GM23248 (cell line): ENCODE measurements around the gene RUNX1. TPM values are rescaled to one million over a fixed set of nuclear protein-coding genes. Genes with fewer than 3 reads are reported as not detected.

Source experiments
- DNase-seq: peaks from one replicate; pipeline ENCODE4 v3.0.0-alpha.2; 2015
- H2AFZ ChIP-seq: fragments of 200-600 bp; sonication (generic); 2 replicates; pipeline ENCODE4 v1.6.1; 2016; ENCODE audit warnings: antibody characterized with exemption
- H3F3A ChIP-seq: fragments of 200-600 bp; sonication (generic); 2 replicates; pipeline ENCODE4 v1.6.1; 2016; ENCODE audit warnings: mild to moderate bottlenecking, antibody characterized with exemption, mixed run types; ENCODE audit not compliant: insufficient read depth
- H3K27ac ChIP-seq: fragments of 200-600 bp; sonication (generic); 2 replicates; pipeline ENCODE4 v1.5.1; 2016; ENCODE audit warnings: mild to moderate bottlenecking
- H3K27me3 ChIP-seq: fragments of 200-600 bp; sonication (generic); replicated peaks from 2 replicates; pipeline ENCODE4 v1.6.1; 2016; ENCODE audit warnings: mild to moderate bottlenecking; ENCODE audit not compliant: insufficient read depth
- H3K36me3 ChIP-seq: fragments of 200-600 bp; sonication (generic); 2 replicates; pipeline ENCODE4 v1.6.1; 2016; ENCODE audit warnings: low read depth, mild to moderate bottlenecking
- H3K4me1 ChIP-seq: fragments of 200-600 bp; sonication (generic); 2 replicates; pipeline ENCODE4 v1.6.1; 2016; ENCODE audit warnings: mild to moderate bottlenecking; ENCODE audit not compliant: insufficient read depth
- H3K4me2 ChIP-seq: fragments of 200-600 bp; sonication (generic); one replicate; pipeline ENCODE4 v1.6.1; 2016; ENCODE audit warnings: mild to moderate bottlenecking; ENCODE audit not compliant: unreplicated experiment
- H3K4me3 ChIP-seq: fragments of 200-600 bp; sonication (generic); 2 replicates; pipeline ENCODE4 v1.5.1; 2016; ENCODE audit warnings: mild to moderate bottlenecking
- H3K79me2 ChIP-seq: fragments of 200-600 bp; sonication (generic); 2 replicates; pipeline ENCODE4 v1.6.1; 2016; ENCODE audit warnings: mild to moderate bottlenecking; ENCODE audit not compliant: insufficient read depth
- H3K9ac ChIP-seq: fragments of 200-600 bp; sonication (generic); 2 replicates; pipeline ENCODE4 v1.6.1; 2016; ENCODE audit warnings: mild to moderate bottlenecking
- H3K9me2 ChIP-seq: fragments of 200-600 bp; sonication (generic); 2 replicates; pipeline ENCODE4 v1.6.1; 2016; ENCODE audit warnings: mixed run types, mild to moderate bottlenecking, moderate library complexity; ENCODE audit not compliant: insufficient read depth
- H3K9me3 ChIP-seq: fragments of 200-600 bp; sonication (generic); one replicate; pipeline ENCODE4 v1.6.1; 2017; ENCODE audit warnings: low read depth
- H4K20me1 ChIP-seq: fragments of 200-600 bp; sonication (generic); 2 replicates; pipeline ENCODE4 v1.6.0; 2016; ENCODE audit not compliant: insufficient read depth
- EZH2 ChIP-seq: fragments of 200-600 bp; sonication (generic); IDR thresholded peaks from 2 replicates; pipeline ENCODE4 v1.6.1; 2018; ENCODE audit warnings: antibody characterized with exemption, mild to moderate bottlenecking; ENCODE audit not compliant: insufficient read depth, poor library complexity, severe bottlenecking
- EZH2phosphoT487 ChIP-seq: fragments of 200-600 bp; sonication (generic); IDR thresholded peaks from 2 replicates; pipeline ENCODE4 v1.6.1; 2018; ENCODE audit warnings: antibody characterized with exemption, moderate library complexity, mild to moderate bottlenecking, low read depth; ENCODE audit not compliant: insufficient read depth
- WGBS, 2 experiments: methylation state at CpG; one replicate each; pipeline ENCODE4 v1.1.6; 2015 to 2017; ENCODE audit warnings: low lambda C conversion rate in 2 of 2, low coverage in 1 of 2; ENCODE audit errors: missing lambda C conversion rate in 2 of 2; 5-methylcytosine and 5-hydroxymethylcytosine counted together
- in situ Hi-C: fragments of 300-500 bp; cut with MboI; formaldehyde crosslinking; loops from 2 replicates; pipeline ENCODE4 v1.15.0; 2020
- polyA plus RNA-seq: library from polyadenylated mRNA; unstranded; fragments of >200 nt; fragmentation: Nextera tagmentation; extraction: Ambion mirVana; gene quantifications from 2 replicates; pipeline ENCODE4 v1.2.1, GENCODE V29; 2016
- total RNA-seq: library from RNA; depleted of rRNA; stranded (reverse); fragments of >200 nt; shearing (Covaris generic); gene quantifications from 2 replicates; pipeline ENCODE4 v1.2.3, GENCODE V29; 2014

Gene RUNX1
- total and polyA plus RNA-seq, 2 experiments from 2014 or later: 21.3 to 32.6 TPM

- peak overlapping the region; percentile 36 for H3K4me3 ChIP-seq
- peak overlapping the region; percentile 60 for H3K4me2 ChIP-seq
- TF ChIP-seq EZH2: no peak
- no peak for TF ChIP-seq EZH2phosphoT487
- DNase-seq: peak; percentile 90
- H3K27ac ChIP-seq: 0 out of 2 replicates have a peak overlapping the region, but pooled peaks have one; percentile 15
- peaks cover 4% of the 10 kb centered on the region; the same call in 1 of the 2 replicates for H3F3A ChIP-seq
- H4K20me1 ChIP-seq: no peaks in the 10 kb centered on the region
- H3K4me1 ChIP-seq: peaks cover 17% of the 10 kb centered on the region
- H3K9me2 ChIP-seq: no peaks in the 10 kb centered on the region
- H3K36me3 ChIP-seq: no peaks in the 10 kb centered on the region
- H3K79me2 ChIP-seq: no peaks in the 10 kb centered on the region
- WGBS, 2 experiments: 55 to 56% methylated on average over 21 of the region's 21 CpGs
- peak overlapping the region; percentile 67 for H2AFZ ChIP-seq
- in situ Hi-C loops: loop anchor here (25.0 kb wide), 1 partner anchor 1192 kb away; no protein-coding TSS in a partner anchor
- H3K9me3 ChIP-seq: no peaks in the 10 kb centered on the region
- no peaks in the 10 kb centered on the region for H3K27me3 ChIP-seq
- H3K9ac ChIP-seq: peak overlapping the region; percentile 59
Observed at GRCh38 chr21:34745557-34746255, 303.4 kb downstream of the RUNX1 start.

GRCh38 chr21:34744801-34745200 is 304.3 kb downstream of the RUNX1 start:
- peaks cover 4% of the 10 kb centered on the region; the same call in 1 of the 2 replicates for H3F3A ChIP-seq
- H3K4me2 ChIP-seq: peak overlapping the region; percentile 60
- H3K9ac ChIP-seq: peak overlapping the region; percentile 59
- no peaks in the 10 kb centered on the region for H3K79me2 ChIP-seq
- no peaks in the 10 kb centered on the region for H3K27me3 ChIP-seq
- no peak for TF ChIP-seq EZH2
- TF ChIP-seq EZH2phosphoT487: no peak
- no peaks in the 10 kb centered on the region for H3K36me3 ChIP-seq
- DNase-seq: no peak
- in situ Hi-C loops: loop anchor here (25.0 kb wide), 1 partner anchor 1192 kb away; no protein-coding TSS in a partner anchor
- 33% methylated on average over 3 of the region's 3 CpGs for WGBS, 2 experiments
- no peak overlapping the region for H3K4me3 ChIP-seq
- H3K4me1 ChIP-seq: peaks cover 17% of the 10 kb centered on the region
- no peaks in the 10 kb centered on the region for H3K9me3 ChIP-seq
- H3K9me2 ChIP-seq: no peaks in the 10 kb centered on the region
- no peak overlapping the region for H3K27ac ChIP-seq
- H4K20me1 ChIP-seq: no peaks in the 10 kb centered on the region
- no peak overlapping the region for H2AFZ ChIP-seq

GRCh38 chr21:34743831-34744230 is 305.3 kb downstream of the RUNX1 start:
- no peaks in the 10 kb centered on the region for H3K36me3 ChIP-seq
- TF ChIP-seq EZH2phosphoT487: no peak
- TF ChIP-seq EZH2: no peak
- no peaks in the 10 kb centered on the region for H3K27me3 ChIP-seq
- DNase-seq: peak; percentile 99
- peak overlapping the region; percentile 19; the same call in 1 of the 2 replicates for H3K4me3 ChIP-seq
- peaks cover 4% of the 10 kb centered on the region; the same call in 1 of the 2 replicates for H3F3A ChIP-seq
- H3K9ac ChIP-seq: peak overlapping the region; percentile 63
- H4K20me1 ChIP-seq: no peaks in the 10 kb centered on the region
- no peaks in the 10 kb centered on the region for H3K9me3 ChIP-seq
- no peak overlapping the region for H2AFZ ChIP-seq
- peak overlapping the region; percentile 78 for H3K27ac ChIP-seq
- WGBS, 2 experiments: 8% methylated on average over 7 to 9 of the region's 9 CpGs
- H3K4me1 ChIP-seq: peaks cover 17% of the 10 kb centered on the region
- H3K4me2 ChIP-seq: peak overlapping the region; percentile 24
- no peaks in the 10 kb centered on the region for H3K79me2 ChIP-seq
- H3K9me2 ChIP-seq: no peaks in the 10 kb centered on the region
- in situ Hi-C loops: loop anchor here (25.0 kb wide), 1 partner anchor 1193 kb away; no protein-coding TSS in a partner anchor

- DNase-seq: no peak
- Histone ChIP-seq H3K9me3 (no peaks in the 10 kb centered on the region), H3K4me1 (peaks cover 17% of the 10 kb centered on the region), H3K27me3 (no peaks in the 10 kb centered on the region), H3K4me2 (peak overlapping the region; percentile 12), H3K9ac (no peak overlapping the region), H3F3A (peaks cover 4% of the 10 kb centered on the region; the same call in 1 of the 2 replicates), H3K36me3 (no peaks in the 10 kb centered on the region), H3K4me3 (no peak overlapping the region), H3K9me2 (no peaks in the 10 kb centered on the region), H3K79me2 (no peaks in the 10 kb centered on the region), H3K27ac (peak overlapping the region; percentile 78; the same call in 1 of the 2 replicates), H4K20me1 (no peaks in the 10 kb centered on the region), H2AFZ (no peak overlapping the region)
- TF ChIP-seq EZH2phosphoT487 (no peak), EZH2 (no peak)
- in situ Hi-C loops: loop anchor here (25.0 kb wide), 1 partner anchor 1194 kb away; no protein-coding TSS in a partner anchor
- WGBS, 2 experiments: 92 to 93% methylated on average over 9 of the region's 9 CpGs
Observed at GRCh38 chr21:34743285-34743684, 305.8 kb downstream of the RUNX1 start.
